Endothelial cell (in vitro differentiated cells): ENCODE data around the gene ZNF280A. TPM values are rescaled to one million over a fixed set of nuclear protein-coding genes. Genes with fewer than 3 reads are reported as not detected.
"Not testable (repeated sequence)": the region's sequence is repeated elsewhere in the genome, so short reads cannot be mapped to it uniquely, and the experiment has no call there.

Experiments
- DNase-seq: peaks from one replicate; pipeline ENCODE4 v3.0.0; 2021; ENCODE audit warnings: low spot score
- H3K27ac Mint-ChIP-seq: one replicate; pipeline ENCODE4 v1.8.0; 2021; ENCODE audit warnings: mixed read lengths, inconsistent platforms; ENCODE audit not compliant: unreplicated experiment
- H3K27me3 Mint-ChIP-seq: one replicate; pipeline ENCODE4 v1.8.0; 2021; ENCODE audit warnings: mild to moderate bottlenecking, moderate library complexity, mixed read lengths, inconsistent platforms; ENCODE audit not compliant: unreplicated experiment
- H3K36me3 Mint-ChIP-seq: one replicate; pipeline ENCODE4 v1.8.0; 2021; ENCODE audit warnings: mild to moderate bottlenecking, low read depth, mixed read lengths, inconsistent platforms; ENCODE audit not compliant: unreplicated experiment
- H3K4me1 Mint-ChIP-seq: one replicate; pipeline ENCODE4 v1.8.0; 2021; ENCODE audit warnings: mild to moderate bottlenecking, mixed read lengths, inconsistent platforms; ENCODE audit not compliant: unreplicated experiment
- H3K4me3 Mint-ChIP-seq: one replicate; pipeline ENCODE4 v1.8.0; 2021; ENCODE audit warnings: mild to moderate bottlenecking, mixed read lengths, inconsistent platforms; ENCODE audit not compliant: unreplicated experiment
- H3K9me3 Mint-ChIP-seq: one replicate; pipeline ENCODE4 v1.8.0; 2021; ENCODE audit warnings: mixed read lengths, inconsistent platforms; ENCODE audit not compliant: unreplicated experiment
- total RNA-seq: library from RNA; stranded (reverse); fragmentation: NEBNext Ultra II Directional; extraction: Animal tissue kit (Norgen Biotek cat#: 25700); gene quantifications from one replicate; pipeline ENCODE4 v1.2.1, GENCODE V29; 2021; ENCODE audit not compliant: unreplicated experiment
- TF ChIP-seq, protein P1 (sequence below): fragments of 200-600 bp; sonication (generic); IDR thresholded peaks from one replicate; pipeline ENCODE4 v1.5.0; 2021; ENCODE audit warnings: antibody characterized with exemption; ENCODE audit not compliant: unreplicated experiment

ZNF280A gene
- total RNA-seq, 1 donor from 2014 or later, result 0.51 TPM

DNA sequence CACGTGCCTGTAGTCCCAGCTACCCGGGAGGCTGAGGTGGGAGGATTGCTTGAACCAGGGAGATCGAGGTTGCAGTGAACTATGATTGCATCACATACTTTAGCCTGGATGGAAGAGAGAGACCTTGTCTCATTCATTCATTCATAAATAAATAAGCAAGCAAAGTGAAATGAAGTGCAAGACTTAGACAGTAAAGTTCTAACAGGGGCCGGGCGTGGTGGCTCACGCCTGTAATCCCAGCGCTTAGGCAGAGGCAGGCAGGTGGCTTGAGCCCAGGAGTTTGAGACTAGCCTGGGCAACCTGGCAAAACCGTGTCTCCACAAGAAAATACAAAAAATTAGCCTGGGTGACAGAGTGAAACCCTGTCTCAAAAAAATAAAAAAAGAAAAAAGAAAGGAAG is 1.6 kb upstream of the ZNF280A start:
- Mint-ChIP-seq H3K27ac (no peak overlapping the region), H3K36me3 (no peaks in the 10 kb centered on the region), H3K4me1 (peaks cover 13% of the 10 kb centered on the region), H3K27me3 (no peaks in the 10 kb centered on the region), H3K4me3 (no peak overlapping the region), H3K9me3 (no peaks in the 10 kb centered on the region)
- no peak for DNase-seq
- TF ChIP-seq, protein P1, sequence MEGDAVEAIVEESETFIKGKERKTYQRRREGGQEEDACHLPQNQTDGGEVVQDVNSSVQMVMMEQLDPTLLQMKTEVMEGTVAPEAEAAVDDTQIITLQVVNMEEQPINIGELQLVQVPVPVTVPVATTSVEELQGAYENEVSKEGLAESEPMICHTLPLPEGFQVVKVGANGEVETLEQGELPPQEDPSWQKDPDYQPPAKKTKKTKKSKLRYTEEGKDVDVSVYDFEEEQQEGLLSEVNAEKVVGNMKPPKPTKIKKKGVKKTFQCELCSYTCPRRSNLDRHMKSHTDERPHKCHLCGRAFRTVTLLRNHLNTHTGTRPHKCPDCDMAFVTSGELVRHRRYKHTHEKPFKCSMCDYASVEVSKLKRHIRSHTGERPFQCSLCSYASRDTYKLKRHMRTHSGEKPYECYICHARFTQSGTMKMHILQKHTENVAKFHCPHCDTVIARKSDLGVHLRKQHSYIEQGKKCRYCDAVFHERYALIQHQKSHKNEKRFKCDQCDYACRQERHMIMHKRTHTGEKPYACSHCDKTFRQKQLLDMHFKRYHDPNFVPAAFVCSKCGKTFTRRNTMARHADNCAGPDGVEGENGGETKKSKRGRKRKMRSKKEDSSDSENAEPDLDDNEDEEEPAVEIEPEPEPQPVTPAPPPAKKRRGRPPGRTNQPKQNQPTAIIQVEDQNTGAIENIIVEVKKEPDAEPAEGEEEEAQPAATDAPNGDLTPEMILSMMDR, result no peak

DNA sequence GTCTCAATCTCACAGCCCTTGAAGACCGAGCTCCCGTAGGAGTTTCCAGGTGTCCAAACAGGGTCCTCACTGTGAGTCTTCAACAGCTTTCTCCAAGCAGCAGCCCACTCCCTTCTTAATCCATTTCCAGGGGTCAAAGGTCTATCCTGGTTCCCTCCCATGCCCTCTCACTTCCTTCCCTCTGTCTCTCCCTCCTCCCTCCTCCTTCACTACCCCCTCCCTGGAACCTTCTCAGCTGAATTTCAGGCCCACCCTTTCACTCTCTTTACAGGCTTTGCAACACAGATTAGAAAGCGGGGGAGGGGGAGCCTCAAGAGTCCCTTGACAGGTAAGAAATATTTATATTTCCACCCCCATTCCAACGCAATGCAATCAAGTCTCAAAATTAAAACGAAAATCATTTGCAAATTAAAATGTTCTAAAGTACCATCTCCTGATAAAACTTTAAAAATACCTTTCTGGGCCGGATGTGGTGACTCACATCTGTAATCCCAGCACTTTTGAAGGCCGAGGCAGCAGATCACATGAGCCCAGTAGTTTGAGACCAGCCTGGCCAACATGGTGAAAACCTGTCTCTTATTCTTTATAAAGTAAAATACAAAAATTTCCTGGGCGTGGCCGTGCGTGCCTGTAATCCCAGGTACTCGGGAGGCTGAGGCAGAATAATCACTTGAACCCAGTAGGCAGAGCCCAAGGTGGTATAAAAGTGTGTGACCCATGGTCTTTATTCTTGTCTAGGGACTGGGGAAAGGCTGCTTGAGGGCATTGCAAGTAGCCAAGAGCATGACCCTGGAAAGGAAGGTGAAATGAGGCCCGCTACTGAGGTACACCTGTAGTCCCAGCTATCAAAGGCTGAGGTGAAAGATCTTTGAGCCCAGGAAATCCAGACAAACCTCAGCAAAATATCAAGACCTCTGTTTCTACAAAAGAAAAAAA is 865 bp upstream of the ZNF280A start:
- H3K4me3 Mint-ChIP-seq, result no peak overlapping the region
- H3K36me3 Mint-ChIP-seq, result no peaks in the 10 kb centered on the region
- no peak overlapping the region for H3K27ac Mint-ChIP-seq
- no peaks in the 10 kb centered on the region for H3K9me3 Mint-ChIP-seq
- TF ChIP-seq, protein P1, result no peak
- H3K27me3 Mint-ChIP-seq, result no peaks in the 10 kb centered on the region
- DNase-seq, result no peak
- H3K4me1 Mint-ChIP-seq, result peaks cover 13% of the 10 kb centered on the region

DNA sequence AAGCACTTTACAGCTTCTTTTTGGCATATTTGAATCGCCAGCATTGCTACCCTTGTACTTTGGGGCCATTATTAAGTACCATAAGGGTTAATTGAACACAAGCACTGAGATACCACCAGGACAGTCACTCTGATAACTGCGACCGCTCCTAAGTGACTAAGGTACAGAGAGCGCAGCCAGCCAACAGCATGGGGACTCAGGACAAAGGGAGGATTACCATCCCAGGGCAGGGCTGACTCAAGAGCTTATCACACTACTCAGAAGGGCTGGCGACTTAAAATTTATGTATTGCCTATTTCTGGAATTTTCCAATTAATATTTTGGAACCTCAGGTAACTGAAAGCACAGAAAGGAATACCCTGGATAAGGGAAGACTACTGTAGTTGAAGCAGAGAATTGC is 479 bp downstream of the ZNF280A start:
- TF ChIP-seq, protein P1, result no peak
- H3K36me3 Mint-ChIP-seq, result no peaks in the 10 kb centered on the region
- no peaks in the 10 kb centered on the region for H3K9me3 Mint-ChIP-seq
- H3K4me1 Mint-ChIP-seq, result peaks cover 13% of the 10 kb centered on the region
- no peaks in the 10 kb centered on the region for H3K27me3 Mint-ChIP-seq
- no peak overlapping the region for H3K27ac Mint-ChIP-seq
- no peak overlapping the region for H3K4me3 Mint-ChIP-seq
- DNase-seq, result no peak

DNA sequence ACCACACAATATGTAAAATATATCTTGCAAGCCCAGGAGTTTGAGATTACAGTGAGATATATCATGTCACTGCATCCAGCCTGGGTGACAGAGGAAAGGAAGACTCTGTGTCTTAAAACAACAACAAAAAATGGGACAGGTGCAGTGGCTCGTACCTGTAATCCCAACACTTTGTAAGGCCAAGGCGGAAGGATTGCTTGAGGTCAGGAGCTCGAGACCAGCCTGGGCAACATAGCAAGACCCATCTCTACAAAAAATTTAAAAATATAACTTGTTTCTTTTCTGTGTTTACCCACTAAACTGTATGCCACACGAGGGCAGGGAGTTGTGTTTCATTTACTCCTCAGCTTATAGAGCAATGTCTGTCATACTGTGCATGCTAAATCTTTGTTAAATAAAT is 3.1 kb downstream of the ZNF280A start:
- TF ChIP-seq, protein P1, result no peak
- H3K36me3 Mint-ChIP-seq, result no peaks in the 10 kb centered on the region
- H3K4me1 Mint-ChIP-seq, result peaks cover 13% of the 10 kb centered on the region
- H3K27ac Mint-ChIP-seq, result no peak overlapping the region
- H3K4me3 Mint-ChIP-seq, result no peak overlapping the region
- no peaks in the 10 kb centered on the region for H3K9me3 Mint-ChIP-seq
- no peak for DNase-seq
- H3K27me3 Mint-ChIP-seq, result no peaks in the 10 kb centered on the region

DNA sequence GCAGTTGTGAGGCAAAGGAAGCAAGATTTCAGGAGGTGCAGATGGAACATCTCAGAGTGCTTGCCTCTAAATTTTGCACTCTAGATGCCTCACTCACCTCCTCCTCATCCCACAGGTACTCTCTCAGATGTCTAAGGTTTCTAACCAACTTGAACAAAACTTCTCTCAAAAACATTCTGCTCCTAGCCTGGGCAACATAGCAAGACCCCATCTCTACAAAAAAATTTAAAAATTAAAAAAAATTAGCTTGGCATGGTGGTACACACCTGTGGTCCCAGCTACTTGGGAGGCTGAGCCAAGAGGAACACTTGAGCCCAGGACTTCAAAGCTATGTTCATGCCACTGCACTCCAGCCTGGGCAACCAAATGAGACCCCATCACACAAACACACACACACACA is 4.2 kb downstream of the ZNF280A start:
- Mint-ChIP-seq H3K4me1 (peaks cover 3% of the 10 kb centered on the region), H3K36me3 (peaks cover 4% of the 10 kb centered on the region), H3K27me3 (no peaks in the 10 kb centered on the region)

DNA sequence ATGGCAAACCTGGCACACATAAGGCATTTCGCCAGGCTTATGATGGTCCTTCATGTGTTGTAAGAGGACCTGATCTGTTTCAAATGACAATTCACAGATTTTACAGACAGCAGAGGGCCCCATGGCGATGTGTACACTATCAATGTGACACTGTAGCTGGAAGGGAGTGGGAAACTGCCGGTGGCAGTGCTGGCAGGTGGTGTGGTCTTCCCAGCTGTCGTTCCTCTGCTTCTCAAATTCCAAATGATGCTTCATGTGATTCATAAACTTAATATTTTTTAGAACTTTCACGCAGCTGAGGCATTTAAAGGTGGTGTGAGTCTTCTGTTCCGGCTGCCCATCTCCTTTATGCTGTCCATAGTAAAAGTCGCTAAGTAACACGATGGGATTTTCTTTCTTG is 5.6 kb downstream of the ZNF280A start:
- H3K9me3 Mint-ChIP-seq, H3K4me1 Mint-ChIP-seq, H3K27me3 Mint-ChIP-seq, H3K36me3 Mint-ChIP-seq, H3K4me3 Mint-ChIP-seq, H3K27ac Mint-ChIP-seq, DNase-seq: not testable (repeated sequence)

More for the DNA sequence above, 4.2 kb downstream of the ZNF280A start:
- DNase-seq, result no peak
- Mint-ChIP-seq H3K4me3 (no peak overlapping the region), H3K9me3 (peaks cover 4% of the 10 kb centered on the region), H3K27ac (no peak overlapping the region)
- TF ChIP-seq, protein P1, result no peak
